ENCODE measurements around the gene MUC16.

Gene MUC16

GRCh38 chr19:9008667-9009066, 1.5 kb downstream of the MUC16 start:
- H4K8ac ChIP-seq (ENCODE audit: low read depth, low read length) = no peak overlapping the region
- no peak overlapping the region for H3K4me3 ChIP-seq (ENCODE audit: low read length)
- H3K9ac ChIP-seq (ENCODE audit: low read length) = no peak overlapping the region
- no peak overlapping the region for H2BK120ac ChIP-seq (ENCODE audit: low read depth, low read length)
- H3K79me1 ChIP-seq (ENCODE audit: low read length) = no peaks in the 10 kb centered on the region
- H3K4ac ChIP-seq (ENCODE audit: low read depth, low read length) = no peak overlapping the region
- no peaks in the 10 kb centered on the region for H3K4me1 ChIP-seq (ENCODE audit: control insufficient read depth, low read depth, low read length)
- no peak overlapping the region for H3K56ac ChIP-seq (ENCODE audit: low read length)
- no peaks in the 10 kb centered on the region for H3K79me2 ChIP-seq (ENCODE audit: control insufficient read depth, insufficient read depth, low read length)
- H3K4me2 ChIP-seq (ENCODE audit: low read length) = no peak overlapping the region
- no peak overlapping the region for H3K18ac ChIP-seq (ENCODE audit: low read length)
- H3K23ac ChIP-seq (ENCODE audit: low read length) = no peak overlapping the region
- no peak overlapping the region for H2BK5ac ChIP-seq (ENCODE audit: low read length)
- no peak overlapping the region for H2BK15ac ChIP-seq (replicated peaks; ENCODE audit: low read depth)
- no peak overlapping the region for H3K27ac ChIP-seq (ENCODE audit: low read depth, low read length)
- no peak for DNase-seq
- no peak overlapping the region for H4K5ac ChIP-seq (ENCODE audit: low read length)
- no peaks in the 10 kb centered on the region for H3K36me3 ChIP-seq (ENCODE audit: control insufficient read depth, insufficient read depth, low read length)
- no CpG with 5 or more reads among the region's 10 CpGs for WGBS (ENCODE audit: extremely low coverage, insufficient coverage, low lambda C conversion rate)
- H3K27me3 ChIP-seq (ENCODE audit: insufficient read depth, low read length, poor library complexity) = no peaks in the 10 kb centered on the region
- H2AK5ac ChIP-seq (ENCODE audit: low read length) = no peak overlapping the region

GRCh38 chr19:9000933-9001332, 9.3 kb downstream of the MUC16 start:
- H2BK120ac ChIP-seq (ENCODE audit: low read depth, low read length) = no peak overlapping the region
- no CpG with 5 or more reads among the region's 5 CpGs for WGBS (ENCODE audit: extremely low coverage, insufficient coverage, low lambda C conversion rate)
- H3K36me3 ChIP-seq (ENCODE audit: control insufficient read depth, insufficient read depth, low read length) = no peaks in the 10 kb centered on the region
- no peak overlapping the region for H2BK15ac ChIP-seq (replicated peaks; ENCODE audit: low read depth)
- H3K4me2 ChIP-seq (ENCODE audit: low read length) = no peak overlapping the region
- H3K23ac ChIP-seq (ENCODE audit: low read length) = no peak overlapping the region
- no peak overlapping the region for H3K56ac ChIP-seq (ENCODE audit: low read length)
- H2BK5ac ChIP-seq (ENCODE audit: low read length) = no peak overlapping the region
- H3K4ac ChIP-seq (ENCODE audit: low read depth, low read length) = no peak overlapping the region
- H3K27ac ChIP-seq (ENCODE audit: low read depth, low read length) = no peak overlapping the region
- no peak overlapping the region for H4K8ac ChIP-seq (ENCODE audit: low read depth, low read length)
- H3K9ac ChIP-seq (ENCODE audit: low read length) = no peak overlapping the region
- no peak overlapping the region for H4K5ac ChIP-seq (ENCODE audit: low read length)
- H3K27me3 ChIP-seq (ENCODE audit: insufficient read depth, low read length, poor library complexity) = no peaks in the 10 kb centered on the region
- H3K18ac ChIP-seq (ENCODE audit: low read length) = no peak overlapping the region
- no peaks in the 10 kb centered on the region for H3K4me1 ChIP-seq (ENCODE audit: control insufficient read depth, low read depth, low read length)
- no peak overlapping the region for H3K4me3 ChIP-seq (ENCODE audit: low read length)
- no peaks in the 10 kb centered on the region for H3K79me2 ChIP-seq (ENCODE audit: control insufficient read depth, insufficient read depth, low read length)
- H2AK5ac ChIP-seq (ENCODE audit: low read length) = no peak overlapping the region
- H3K79me1 ChIP-seq (ENCODE audit: low read length) = no peaks in the 10 kb centered on the region
- DNase-seq = no peak

GRCh38 chr19:8988204-8988603, 22.0 kb downstream of the MUC16 start:
- Histone ChIP-seq H2AK5ac (ENCODE audit: low read length) (no peak overlapping the region), H3K4me1 (ENCODE audit: control insufficient read depth, low read depth, low read length) (no peaks in the 10 kb centered on the region), H3K18ac (ENCODE audit: low read length) (no peak overlapping the region), H3K36me3 (ENCODE audit: control insufficient read depth, insufficient read depth, low read length) (no peaks in the 10 kb centered on the region), H4K8ac (ENCODE audit: low read depth, low read length) (no peak overlapping the region), H2BK15ac (replicated peaks; ENCODE audit: low read depth) (no peak overlapping the region), H3K27ac (ENCODE audit: low read depth, low read length) (no peak overlapping the region), H2BK5ac (ENCODE audit: low read length) (no peak overlapping the region), H3K23ac (ENCODE audit: low read length) (no peak overlapping the region), H3K79me1 (ENCODE audit: low read length) (no peaks in the 10 kb centered on the region), H2BK120ac (ENCODE audit: low read depth, low read length) (no peak overlapping the region), H3K4me3 (ENCODE audit: low read length) (no peak overlapping the region), H3K4ac (ENCODE audit: low read depth, low read length) (no peak overlapping the region), H3K27me3 (ENCODE audit: insufficient read depth, low read length, poor library complexity) (no peaks in the 10 kb centered on the region), H3K56ac (ENCODE audit: low read length) (no peak overlapping the region), H3K79me2 (ENCODE audit: control insufficient read depth, insufficient read depth, low read length) (no peaks in the 10 kb centered on the region), H3K9ac (ENCODE audit: low read length) (no peak overlapping the region), H4K5ac (ENCODE audit: low read length) (no peak overlapping the region), H3K4me2 (ENCODE audit: low read length) (no peak overlapping the region)
- no CpG with 5 or more reads among the region's 10 CpGs for WGBS (ENCODE audit: extremely low coverage, insufficient coverage, low lambda C conversion rate)
- peak; percentile 23 for DNase-seq

- Histone ChIP-seq H4K5ac (ENCODE audit: low read length) (no peak overlapping the region), H3K79me2 (ENCODE audit: control insufficient read depth, insufficient read depth, low read length) (no peaks in the 10 kb centered on the region), H2AK5ac (ENCODE audit: low read length) (no peak overlapping the region), H3K4me2 (ENCODE audit: low read length) (no peak overlapping the region), H3K18ac (ENCODE audit: low read length) (no peak overlapping the region), H3K56ac (ENCODE audit: low read length) (no peak overlapping the region), H3K4me3 (ENCODE audit: low read length) (no peak overlapping the region), H3K9ac (ENCODE audit: low read length) (no peak overlapping the region), H3K27me3 (ENCODE audit: insufficient read depth, low read length, poor library complexity) (no peaks in the 10 kb centered on the region), H3K79me1 (ENCODE audit: low read length) (no peaks in the 10 kb centered on the region), H3K4me1 (ENCODE audit: control insufficient read depth, low read depth, low read length) (no peaks in the 10 kb centered on the region), H3K4ac (ENCODE audit: low read depth, low read length) (no peak overlapping the region), H3K23ac (ENCODE audit: low read length) (no peak overlapping the region), H2BK15ac (replicated peaks; ENCODE audit: low read depth) (no peak overlapping the region), H3K36me3 (ENCODE audit: control insufficient read depth, insufficient read depth, low read length) (no peaks in the 10 kb centered on the region), H2BK5ac (ENCODE audit: low read length) (no peak overlapping the region), H3K27ac (ENCODE audit: low read depth, low read length) (no peak overlapping the region), H2BK120ac (ENCODE audit: low read depth, low read length) (no peak overlapping the region), H4K8ac (ENCODE audit: low read depth, low read length) (no peak overlapping the region)
- DNase-seq = peak; percentile 6
- no CpG with 5 or more reads among the region's 3 CpGs for WGBS (ENCODE audit: extremely low coverage, insufficient coverage, low lambda C conversion rate)
Observed at GRCh38 chr19:8986296-8986695, 23.9 kb downstream of the MUC16 start.

GRCh38 chr19:8973501-8974091, 36.6 kb downstream of the MUC16 start:
- H3K4ac ChIP-seq (ENCODE audit: low read depth, low read length) = no peak overlapping the region
- H2BK120ac ChIP-seq (ENCODE audit: low read depth, low read length) = no peak overlapping the region
- no peak overlapping the region for H4K5ac ChIP-seq (ENCODE audit: low read length)
- H3K27me3 ChIP-seq (ENCODE audit: insufficient read depth, low read length, poor library complexity) = no peaks in the 10 kb centered on the region
- no peak overlapping the region for H3K18ac ChIP-seq (ENCODE audit: low read length)
- H3K79me2 ChIP-seq (ENCODE audit: control insufficient read depth, insufficient read depth, low read length) = no peaks in the 10 kb centered on the region
- H3K4me3 ChIP-seq (ENCODE audit: low read length) = no peak overlapping the region
- no peak overlapping the region for H2BK15ac ChIP-seq (replicated peaks; ENCODE audit: low read depth)
- H2AK5ac ChIP-seq (ENCODE audit: low read length) = no peak overlapping the region
- WGBS (ENCODE audit: extremely low coverage, insufficient coverage, low lambda C conversion rate) = no CpG with 5 or more reads among the region's 5 CpGs
- H4K8ac ChIP-seq (ENCODE audit: low read depth, low read length) = no peak overlapping the region
- no peak overlapping the region for H3K9ac ChIP-seq (ENCODE audit: low read length)
- H3K23ac ChIP-seq (ENCODE audit: low read length) = no peak overlapping the region
- H3K56ac ChIP-seq (ENCODE audit: low read length) = no peak overlapping the region
- no peaks in the 10 kb centered on the region for H3K79me1 ChIP-seq (ENCODE audit: low read length)
- H3K4me1 ChIP-seq (ENCODE audit: control insufficient read depth, low read depth, low read length) = no peaks in the 10 kb centered on the region
- H3K27ac ChIP-seq (ENCODE audit: low read depth, low read length) = no peak overlapping the region
- DNase-seq = peak; percentile 40
- no peaks in the 10 kb centered on the region for H3K36me3 ChIP-seq (ENCODE audit: control insufficient read depth, insufficient read depth, low read length)
- H3K4me2 ChIP-seq (ENCODE audit: low read length) = no peak overlapping the region
- H2BK5ac ChIP-seq (ENCODE audit: low read length) = no peak overlapping the region

- no peak overlapping the region for H3K4ac ChIP-seq (ENCODE audit: low read depth, low read length)
- no peak overlapping the region for H3K4me3 ChIP-seq (ENCODE audit: low read length)
- no peak overlapping the region for H2BK5ac ChIP-seq (ENCODE audit: low read length)
- H3K27me3 ChIP-seq (ENCODE audit: insufficient read depth, low read length, poor library complexity) = no peaks in the 10 kb centered on the region
- H3K27ac ChIP-seq (ENCODE audit: low read depth, low read length) = no peak overlapping the region
- no peak overlapping the region for H2BK120ac ChIP-seq (ENCODE audit: low read depth, low read length)
- H4K8ac ChIP-seq (ENCODE audit: low read depth, low read length) = no peak overlapping the region
- H3K23ac ChIP-seq (ENCODE audit: low read length) = no peak overlapping the region
- H2BK15ac ChIP-seq (replicated peaks; ENCODE audit: low read depth) = no peak overlapping the region
- no peak for DNase-seq
- H3K4me1 ChIP-seq (ENCODE audit: control insufficient read depth, low read depth, low read length) = no peaks in the 10 kb centered on the region
- H3K79me1 ChIP-seq (ENCODE audit: low read length) = no peaks in the 10 kb centered on the region
- H3K56ac ChIP-seq (ENCODE audit: low read length) = no peak overlapping the region
- H3K4me2 ChIP-seq (ENCODE audit: low read length) = no peak overlapping the region
- no peak overlapping the region for H2AK5ac ChIP-seq (ENCODE audit: low read length)
- H3K18ac ChIP-seq (ENCODE audit: low read length) = no peak overlapping the region
- no CpG with 5 or more reads among the region's 4 CpGs for WGBS (ENCODE audit: extremely low coverage, insufficient coverage, low lambda C conversion rate)
- H3K36me3 ChIP-seq (ENCODE audit: control insufficient read depth, insufficient read depth, low read length) = no peaks in the 10 kb centered on the region
- no peak overlapping the region for H4K5ac ChIP-seq (ENCODE audit: low read length)
- no peak overlapping the region for H3K9ac ChIP-seq (ENCODE audit: low read length)
- no peaks in the 10 kb centered on the region for H3K79me2 ChIP-seq (ENCODE audit: control insufficient read depth, insufficient read depth, low read length)
Observed at GRCh38 chr19:8965887-8966286, 44.3 kb downstream of the MUC16 start.

All from mesendoderm (in vitro differentiated cells).